B cell (primary cell): ENCODE measurements around the gene TAGLN3. TPM values are rescaled to one million over a fixed set of nuclear protein-coding genes. Genes with fewer than 3 reads are reported as not detected.

Source experiments
- ATAC-seq: fragments of 200-7000 bp; cut with Tn5 transposase; one replicate; pipeline ENCODE4 v1.10.0; 2021; ENCODE audit warnings: low read depth, mild to moderate bottlenecking, moderate number of reproducible peaks, moderate library complexity
- CTCF ChIA-PET: fragments of 350-600 bp; sonication (Branson Sonifier 250); formaldehyde crosslinking; loops from one replicate; lab custom pipeline; 2021; ENCODE audit warnings: antibody characterized with exemption, inconsistent platforms; lab: Charles Lee
- POLR2A ChIA-PET: fragments of 350-600 bp; sonication (Branson Sonifier 250); formaldehyde crosslinking; loops from one replicate; lab custom pipeline; 2021; ENCODE audit warnings: antibody characterized with exemption; lab: Charles Lee
- DNase-seq: peaks from one replicate; pipeline ENCODE4 v3.0.0; 2013
- H2AFZ ChIP-seq: 2 replicates; pipeline ENCODE4 v1.6.1; 2012; ENCODE audit warnings: mild to moderate bottlenecking, low read depth, low read length; ENCODE audit not compliant: insufficient read depth, poor library complexity, severe bottlenecking
- H3K27ac ChIP-seq, 2 donors: 1 replicate in 1 of 2; 2 replicates in 1 of 2; pipeline ENCODE4 v1.5.1; 2012 to 2013; ENCODE audit warnings: low read length in 2 of 2, mild to moderate bottlenecking in 2 of 2, moderate library complexity in 1 of 2
- H3K27me3 ChIP-seq, 4 experiments: fragments of 200-600 bp in 1 of 4; sonication (generic) in 1 of 4; replicated peaks in 1 of 4; 1 replicate in 2 of 4; 2 replicates in 2 of 4; pipeline versions ENCODE4 v1.6.1 to v1.7.0; 2013 to 2016; ENCODE audit warnings: low read length in 3 of 4, mild to moderate bottlenecking in 2 of 4, mixed read lengths in 1 of 4, moderate library complexity in 1 of 4; ENCODE audit not compliant: insufficient read depth in 4 of 4, control insufficient read depth in 3 of 4; ENCODE audit errors: control extremely low read depth in 1 of 4
- H3K36me3 ChIP-seq, 2 experiments: replicated peaks in 1 of 2; 1 replicate in 1 of 2; 2 replicates in 1 of 2; pipeline versions ENCODE4 v1.6.1 to v1.7.1; 2013; ENCODE audit warnings: low read length in 1 of 2; ENCODE audit not compliant: insufficient read depth in 2 of 2, control insufficient read depth in 1 of 2; ENCODE audit errors: control extremely low read depth in 1 of 2, extremely low read depth in 1 of 2
- H3K4me1 ChIP-seq, 2 donors: fragments of 200-600 bp in 1 of 2; sonication (generic) in 1 of 2; 1 replicate in 1 of 2; 2 replicates in 1 of 2; pipeline versions ENCODE4 v1.5.1 to v1.6.1; 2013 to 2017; ENCODE audit warnings: low read length in 2 of 2; ENCODE audit not compliant: control insufficient read depth in 2 of 2, insufficient read depth in 2 of 2
- H3K4me2 ChIP-seq: replicated peaks from 2 replicates; pipeline ENCODE3; 2012; ENCODE audit warnings: mild to moderate bottlenecking, low read depth, low read length; ENCODE audit not compliant: poor library complexity, severe bottlenecking
- H3K4me3 ChIP-seq, 5 experiments: fragments of 200-600 bp in 1 of 5; sonication (generic) in 1 of 5; 1 replicate in 3 of 5; 2 replicates in 2 of 5; pipeline versions ENCODE4 v1.5.1 to v1.7.0; 2011 to 2016; ENCODE audit warnings: low read length in 4 of 5, mild to moderate bottlenecking in 4 of 5, low read depth in 2 of 5, control low read depth in 1 of 5, moderate library complexity in 1 of 5; ENCODE audit not compliant: insufficient read depth in 1 of 5; ENCODE audit errors: control extremely low read depth in 1 of 5, extremely low read depth in 1 of 5
- H3K79me2 ChIP-seq: fragments of 200-600 bp; sonication (generic); one replicate; pipeline ENCODE4 v1.6.0; 2016; ENCODE audit warnings: low read length; ENCODE audit not compliant: control insufficient read depth, insufficient read depth
- H3K9ac ChIP-seq: fragments of 200-600 bp; sonication (generic); 2 replicates; pipeline ENCODE4 v1.6.1; 2017; ENCODE audit warnings: mild to moderate bottlenecking, low read length, moderate library complexity
- H3K9me3 ChIP-seq, 3 donors: one replicate each; pipeline versions ENCODE4 v1.6.1 to v1.7.1; 2013; ENCODE audit warnings: low read length in 2 of 3; ENCODE audit not compliant: control insufficient read depth in 2 of 3, insufficient read depth in 1 of 3; ENCODE audit errors: control extremely low read depth in 1 of 3
- H4K20me1 ChIP-seq: 2 replicates; pipeline ENCODE4 v1.6.0; 2012; ENCODE audit warnings: mild to moderate bottlenecking, low read length; ENCODE audit not compliant: insufficient read depth, control insufficient read depth, poor library complexity, severe bottlenecking
- H3K27ac Mint-ChIP-seq: one replicate; pipeline ENCODE4 v1.8.0; 2021; ENCODE audit warnings: mixed read lengths
- H3K27me3 Mint-ChIP-seq: one replicate; pipeline ENCODE4 v1.8.0; 2021; ENCODE audit warnings: mixed read lengths
- H3K4me1 Mint-ChIP-seq: one replicate; pipeline ENCODE4 v1.8.0; 2021; ENCODE audit warnings: mixed read lengths
- H3K4me3 Mint-ChIP-seq: one replicate; pipeline ENCODE4 v1.8.0; 2021; ENCODE audit warnings: mixed read lengths
- H3K9me3 Mint-ChIP-seq: one replicate; pipeline ENCODE4 v1.8.0; 2022; ENCODE audit warnings: mixed read lengths; ENCODE audit not compliant: insufficient read depth
- EZH2 ChIP-seq: IDR thresholded peaks from 2 replicates; pipeline ENCODE4 v1.6.1; 2012; ENCODE audit warnings: borderline replicate concordance, low read depth, mild to moderate bottlenecking, moderate library complexity, low read length; ENCODE audit not compliant: insufficient read depth, poor library complexity, severe bottlenecking
- WGBS: methylation state at CpG from one replicate; pipeline ENCODE4 v1.1.5; 2013; ENCODE audit warnings: missing lambda C conversion rate; ENCODE audit not compliant: insufficient coverage; 5-methylcytosine and 5-hydroxymethylcytosine counted together
- intact Hi-C: fragments of 100-400 bp; cut with micrococcal nuclease; formaldehyde crosslinking; loops from one replicate; pipeline ENCODE4 v1.10.0; 2022
- polyA plus RNA-seq: library from polyadenylated mRNA; depleted of rRNA; stranded (reverse); fragments of >200 nt; gene quantifications from 2 replicates; pipeline ENCODE4 v1.2.3, GENCODE V29; 2012
- total RNA-seq, 2 donors: library from RNA; stranded (reverse); fragments of 120-200 nt in 1 of 2; gene quantifications; 1 replicate in 1 of 2; 2 replicates in 1 of 2; pipeline versions ENCODE4 v1.2.3 to v1.2.4, GENCODE V29; 2013 to 2022
- TF ChIP-seq, protein P1 (sequence below): fragments of 200-600 bp; IDR thresholded peaks from one replicate; pipeline ENCODE4 v1.8.0; 2022; ENCODE audit warnings: antibody characterized with exemption, mild to moderate bottlenecking

TAGLN3 gene
- total and polyA plus RNA-seq, 2 donors (not counting 1 experiment from before 2014, with no cell fraction given), result not detected

GRCh38 chr3:111952866-111953450 lies 45.8 kb upstream of the TAGLN3 start:
- Mint-ChIP-seq H3K9me3 (no peaks in the 10 kb centered on the region), H3K27ac (no peak overlapping the region), H3K4me3 (no peak overlapping the region), H3K4me1 (no peaks in the 10 kb centered on the region), H3K27me3 (peaks cover 3% of the 10 kb centered on the region)
- H3K9ac ChIP-seq, result no peak overlapping the region
- H3K27ac ChIP-seq, result no peak overlapping the region
- H3K9me3 ChIP-seq, result no peaks in the 10 kb centered on the region
- no peaks in the 10 kb centered on the region for H3K27me3 ChIP-seq
- ChIA-PET CTCF (interaction anchor here (0.7 to 1.5 kb wide), 2 partner anchors 15 to 284 kb away, joined by 3 to 7 read pairs; no protein-coding TSS in a partner anchor), POLR2A (no interaction called here)
- no peaks in the 10 kb centered on the region for H3K4me1 ChIP-seq
- TF ChIP-seq, protein P1, sequence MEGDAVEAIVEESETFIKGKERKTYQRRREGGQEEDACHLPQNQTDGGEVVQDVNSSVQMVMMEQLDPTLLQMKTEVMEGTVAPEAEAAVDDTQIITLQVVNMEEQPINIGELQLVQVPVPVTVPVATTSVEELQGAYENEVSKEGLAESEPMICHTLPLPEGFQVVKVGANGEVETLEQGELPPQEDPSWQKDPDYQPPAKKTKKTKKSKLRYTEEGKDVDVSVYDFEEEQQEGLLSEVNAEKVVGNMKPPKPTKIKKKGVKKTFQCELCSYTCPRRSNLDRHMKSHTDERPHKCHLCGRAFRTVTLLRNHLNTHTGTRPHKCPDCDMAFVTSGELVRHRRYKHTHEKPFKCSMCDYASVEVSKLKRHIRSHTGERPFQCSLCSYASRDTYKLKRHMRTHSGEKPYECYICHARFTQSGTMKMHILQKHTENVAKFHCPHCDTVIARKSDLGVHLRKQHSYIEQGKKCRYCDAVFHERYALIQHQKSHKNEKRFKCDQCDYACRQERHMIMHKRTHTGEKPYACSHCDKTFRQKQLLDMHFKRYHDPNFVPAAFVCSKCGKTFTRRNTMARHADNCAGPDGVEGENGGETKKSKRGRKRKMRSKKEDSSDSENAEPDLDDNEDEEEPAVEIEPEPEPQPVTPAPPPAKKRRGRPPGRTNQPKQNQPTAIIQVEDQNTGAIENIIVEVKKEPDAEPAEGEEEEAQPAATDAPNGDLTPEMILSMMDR, result no peak
- TF ChIP-seq EZH2, result no peak
- no peak for DNase-seq
- no peak for ATAC-seq
- H3K4me3 ChIP-seq, result no peak overlapping the region
- H3K79me2 ChIP-seq, result no peaks in the 10 kb centered on the region
- H4K20me1 ChIP-seq, result no peaks in the 10 kb centered on the region
- WGBS, result 96% methylated on average over 3 of the region's 6 CpGs
- H3K4me2 ChIP-seq, result no peak overlapping the region
- intact Hi-C loops, result no loop called here
- no peaks in the 10 kb centered on the region for H3K36me3 ChIP-seq
- no peak overlapping the region for H2AFZ ChIP-seq

- Histone ChIP-seq H2AFZ (no peak overlapping the region), H3K4me1 (no peaks in the 10 kb centered on the region), H3K9me3 (no peaks in the 10 kb centered on the region), H4K20me1 (no peaks in the 10 kb centered on the region), H3K27me3 (no peaks in the 10 kb centered on the region), H3K36me3 (no peaks in the 10 kb centered on the region), H3K4me3 (no peak overlapping the region), H3K27ac (no peak overlapping the region), H3K4me2 (no peak overlapping the region), H3K79me2 (no peaks in the 10 kb centered on the region), H3K9ac (no peak overlapping the region)
- H3K4me1 Mint-ChIP-seq, result no peaks in the 10 kb centered on the region
- 100% methylated on average over 1 of the region's 6 CpGs for WGBS
- H3K27me3 Mint-ChIP-seq, result peaks cover 3% of the 10 kb centered on the region
- H3K4me3 Mint-ChIP-seq, result no peak overlapping the region
- POLR2A ChIA-PET, result no interaction called here
- no peaks in the 10 kb centered on the region for H3K9me3 Mint-ChIP-seq
- intact Hi-C loops, result no loop called here
- H3K27ac Mint-ChIP-seq, result no peak overlapping the region
- TF ChIP-seq EZH2, result no peak
- TF ChIP-seq, protein P1, result no peak
- no peak for ATAC-seq
- CTCF ChIA-PET, result interaction anchor here (1.8 kb wide), 1 partner anchor 236 kb away, joined by 5 read pairs; no protein-coding TSS in a partner anchor
- no peak for DNase-seq
Measured at GRCh38 chr3:111954228-111954990, 44.3 kb upstream of the TAGLN3 start.
